CD4-positive, alpha-beta T cell treated with Interleukin-10 for 1 hour (primary cell): Measurements from ENCODE around the gene TENM4.

ENCODE experiments used
- DNase-seq: peaks from one replicate; pipeline ENCODE4 v3.0.0-alpha.2; 2020

The TENM4 gene

DNA sequence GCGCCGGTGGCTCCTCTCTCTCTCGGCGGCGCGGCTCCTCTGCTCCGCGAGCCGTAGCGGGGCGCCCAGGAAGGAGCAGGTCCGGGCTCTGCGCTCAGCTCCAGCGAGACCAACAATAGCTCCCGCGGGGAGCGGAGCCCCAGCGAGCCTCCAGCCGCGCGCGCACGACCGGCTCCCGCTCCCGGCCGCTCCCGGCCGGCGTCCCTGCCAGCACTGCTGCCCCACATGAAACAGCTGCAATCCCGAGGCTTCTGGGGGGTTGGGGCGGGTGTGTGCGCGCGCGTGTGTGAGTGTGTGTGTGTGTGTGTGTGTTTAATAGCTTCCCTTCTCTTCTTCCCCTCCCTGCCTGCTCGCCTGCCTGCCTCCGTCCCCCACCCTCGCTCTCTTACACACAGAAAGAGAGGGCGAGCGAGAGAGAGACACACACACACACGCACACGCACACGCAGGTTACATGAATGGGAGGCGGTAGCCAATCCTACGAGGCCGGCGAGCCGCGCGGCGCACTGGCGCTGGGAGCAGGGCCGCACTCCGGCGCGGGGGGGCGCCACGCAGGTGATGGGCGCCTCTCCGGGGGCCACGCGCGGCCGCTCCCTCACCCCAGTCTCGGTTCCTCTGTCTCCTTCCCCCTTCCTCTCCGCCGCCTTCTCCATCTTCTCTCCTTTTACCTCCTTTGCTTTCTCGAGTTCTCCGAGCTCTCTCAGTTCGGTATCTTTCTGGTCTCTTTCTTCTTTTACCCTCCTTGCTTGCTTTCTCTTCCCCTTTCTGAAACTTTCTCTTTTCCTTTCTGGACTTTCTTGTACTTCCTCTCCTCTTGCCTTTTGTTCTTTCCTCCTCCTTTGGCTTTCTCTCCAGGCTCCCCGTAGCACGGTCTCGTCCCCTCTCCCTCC is at the start of gene TENM4:
Gene TENM4, minus strand, starts transcription at position 460 of the 890 bp plus-strand sequence. CDS start 371,086 bp downstream, outside the sequence.
- DNase-seq, result no peak

DNA sequence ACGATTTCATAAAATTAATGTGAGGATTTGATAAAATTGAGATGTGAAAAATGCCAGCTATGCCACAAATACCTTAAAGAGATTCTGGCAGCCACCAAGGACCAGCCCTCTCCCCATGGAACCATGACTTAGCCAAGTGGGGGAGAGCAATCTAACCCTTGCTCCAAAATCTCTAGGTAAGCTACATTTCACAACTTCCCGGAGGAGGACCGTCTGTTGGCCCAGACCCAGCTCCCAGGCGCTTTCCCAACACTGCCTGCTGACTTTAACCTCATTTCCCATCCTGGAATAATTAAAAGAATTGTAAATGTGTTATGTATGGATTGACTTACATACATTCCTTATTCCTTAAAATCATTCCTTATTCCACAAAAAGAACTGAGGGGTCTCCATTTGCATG is 47.5 kb upstream of the TENM4 start:
- DNase-seq, result no peak

DNA sequence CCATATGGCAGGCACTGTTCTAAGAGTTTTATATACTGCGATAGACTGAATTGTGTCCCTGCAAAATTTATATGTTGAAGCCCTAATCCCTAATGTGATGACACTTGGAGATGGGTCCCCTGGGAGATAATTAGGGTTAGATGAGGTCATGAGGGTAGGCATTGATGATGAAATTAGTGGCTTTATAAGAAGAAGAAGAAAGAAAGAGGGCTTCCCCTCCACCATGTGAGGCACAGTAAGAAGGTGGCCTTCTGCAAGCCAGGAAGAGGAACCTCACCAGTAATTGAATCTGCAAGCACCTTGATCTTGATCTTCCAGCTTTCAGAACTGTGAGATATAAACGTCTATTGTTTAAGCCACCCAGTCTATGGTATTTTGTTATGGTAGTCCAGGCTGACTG is 46.6 kb upstream of the TENM4 start:
- DNase-seq, result no peak

GRCh38 chr11:79486242-79486984 is 45.6 kb upstream of the TENM4 start:
- DNase-seq, result no peak

DNA sequence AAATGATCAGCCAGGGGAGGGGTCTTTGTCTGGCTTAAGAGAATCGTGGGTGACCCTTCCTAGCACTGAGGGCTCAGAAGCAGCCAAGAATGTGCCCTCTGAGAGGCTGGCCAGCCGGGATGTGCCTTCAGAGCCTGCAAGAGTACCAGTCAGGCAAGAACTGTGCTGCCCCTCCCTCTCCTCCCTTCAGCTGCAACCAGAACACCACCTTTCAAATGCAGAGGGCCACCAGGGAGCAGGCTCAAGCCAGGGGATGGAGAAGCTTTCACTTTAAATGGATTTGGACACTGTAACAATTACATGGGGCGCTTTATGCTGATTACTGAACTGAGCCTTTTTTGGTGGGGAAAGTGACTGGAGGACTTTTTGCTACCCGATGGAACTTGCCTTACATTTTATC is 44.9 kb upstream of the TENM4 start:
- no peak for DNase-seq

- DNase-seq, result no peak
Measured at GRCh38 chr11:79484872-79485271, 44.0 kb upstream of the TENM4 start.

DNA sequence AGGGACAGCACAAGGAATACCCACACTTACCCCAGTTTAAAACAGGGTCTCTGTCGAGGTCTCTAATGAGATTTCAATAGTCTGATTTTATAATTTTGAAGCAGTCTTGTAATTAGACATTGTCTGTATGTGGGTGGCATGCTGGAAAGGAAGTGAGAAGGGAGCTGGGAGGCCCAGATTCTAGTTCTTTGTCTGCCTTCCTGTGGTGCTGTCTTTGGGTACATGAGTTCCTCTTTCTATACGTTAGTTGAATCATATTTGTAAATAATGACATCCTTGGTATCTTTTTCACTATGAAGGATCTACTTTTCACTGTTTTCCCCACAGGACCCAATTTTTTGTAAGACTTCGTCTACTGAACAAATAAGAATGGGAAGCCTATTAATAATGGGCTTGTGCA is 42.0 kb upstream of the TENM4 start:
- DNase-seq, result no peak

GRCh38 chr11:79481795-79482194 is 41.0 kb upstream of the TENM4 start:
- no peak for DNase-seq

DNA sequence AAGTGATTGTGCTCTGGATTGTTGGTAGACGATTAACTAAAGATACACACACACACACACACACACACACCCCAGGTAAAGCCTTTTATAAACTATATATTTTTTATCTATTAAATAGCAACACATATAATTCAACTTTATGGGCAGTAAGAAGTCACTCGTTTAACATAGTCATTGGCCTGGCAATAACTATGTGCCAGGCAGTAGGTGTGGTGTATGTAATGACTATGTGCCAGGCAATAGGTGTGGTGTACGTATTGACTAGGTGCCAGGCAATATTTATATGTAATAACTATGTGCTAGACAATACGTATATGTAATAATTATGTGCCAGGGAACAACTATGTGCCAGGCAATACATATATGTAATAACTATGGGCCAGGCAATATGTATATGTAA is 40.0 kb upstream of the TENM4 start:
- DNase-seq, result no peak

DNA sequence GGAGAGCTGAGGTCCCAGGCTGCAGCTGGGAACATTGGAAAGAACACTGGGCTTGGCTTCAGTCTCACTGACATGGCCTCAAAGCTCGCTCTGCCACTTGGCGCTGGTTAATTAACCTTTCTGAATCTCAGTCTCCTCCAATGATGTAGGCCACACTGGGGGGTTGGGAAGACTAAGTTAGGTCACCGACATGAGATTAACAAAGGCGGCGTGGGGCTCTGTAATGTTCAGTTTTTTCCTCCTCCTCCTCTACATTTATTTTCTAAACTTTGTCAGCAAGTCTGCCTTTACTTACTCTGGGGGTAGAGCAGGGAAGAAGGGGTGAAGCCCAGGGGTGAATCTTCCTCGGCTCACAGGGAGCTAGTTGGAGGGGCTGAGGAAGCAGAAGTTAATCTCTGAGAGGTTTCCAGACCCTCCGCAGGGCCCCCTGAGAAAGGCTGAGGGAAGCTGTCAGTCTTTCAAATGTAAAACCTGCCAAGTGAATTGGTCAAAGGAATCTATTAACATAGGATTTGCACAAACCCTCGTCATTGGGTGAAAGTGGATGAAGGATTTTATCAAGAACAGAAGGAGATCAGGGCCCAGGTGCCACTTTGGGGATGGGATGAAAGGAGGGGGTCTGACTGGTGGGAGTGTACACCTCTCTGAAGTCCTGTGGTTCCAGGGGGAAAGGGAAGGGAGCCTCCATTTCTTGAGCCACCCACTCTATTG is 32.1 kb upstream of the TENM4 start:
- DNase-seq, result no peak

GRCh38 chr11:79471071-79471844 is 30.4 kb upstream of the TENM4 start:
- DNase-seq, result no peak

GRCh38 chr11:79470161-79470560 is 29.3 kb upstream of the TENM4 start:
- no peak for DNase-seq

- no peak for DNase-seq
Measured at GRCh38 chr11:79467761-79468160, 26.9 kb upstream of the TENM4 start.

DNA sequence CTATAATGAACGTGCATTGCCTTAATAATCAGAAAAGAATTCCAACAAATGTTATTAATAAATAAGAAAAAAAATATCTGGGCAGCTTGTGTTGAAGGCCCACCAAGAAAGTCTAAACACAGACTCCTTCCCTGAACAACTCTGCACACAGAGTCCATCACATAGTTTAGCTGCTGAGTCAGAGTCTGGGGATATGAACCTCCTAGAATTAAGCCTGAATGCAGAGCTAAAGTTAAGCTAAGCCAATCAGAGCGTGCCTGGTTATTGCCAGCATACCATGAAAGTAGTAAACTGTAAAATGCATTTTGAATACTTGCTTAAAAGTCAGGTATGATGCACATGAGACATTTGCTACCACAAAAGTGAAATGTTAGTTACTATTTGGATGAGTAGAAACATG is 25.6 kb upstream of the TENM4 start:
- no peak for DNase-seq

DNA sequence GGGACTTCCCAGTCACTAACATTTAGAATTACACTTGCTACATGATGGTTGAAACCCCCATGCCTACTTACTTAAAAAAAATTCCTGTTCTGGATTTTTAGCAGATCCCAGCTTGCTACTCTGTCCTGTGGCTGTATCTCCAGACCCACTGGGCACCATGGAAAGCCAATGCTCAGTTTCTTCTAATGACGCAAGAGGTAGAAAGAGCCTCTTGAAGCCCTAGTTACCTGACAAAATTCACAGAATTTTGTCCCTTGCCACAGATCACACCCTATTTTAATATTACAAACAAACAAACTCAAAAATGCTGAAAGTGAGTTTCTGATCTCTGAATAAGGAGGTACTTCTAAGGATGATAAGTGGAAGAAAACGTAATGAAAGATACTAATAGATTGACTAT is 24.3 kb upstream of the TENM4 start:
- DNase-seq, result no peak

- DNase-seq, result no peak
Measured at GRCh38 chr11:79461666-79462645, 21.1 kb upstream of the TENM4 start.

DNA sequence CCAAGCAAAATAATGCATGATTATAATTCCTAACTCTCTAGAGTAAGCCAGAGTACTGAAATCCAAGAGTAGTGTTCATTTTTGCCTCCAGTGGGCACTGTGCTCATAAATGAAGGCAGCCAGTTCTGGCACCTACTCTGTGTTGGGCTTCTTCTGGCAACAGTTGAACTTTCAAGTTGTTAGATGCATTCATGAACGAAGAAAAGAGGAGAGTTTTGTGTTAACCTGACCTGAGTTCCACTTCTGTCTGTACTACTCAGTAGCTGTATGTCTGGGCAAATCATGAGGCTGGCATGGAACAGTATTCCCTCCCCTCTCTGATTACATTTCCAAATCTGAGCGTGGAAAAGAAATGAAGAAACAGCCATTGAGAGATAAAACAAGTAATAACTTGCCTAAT is 20.3 kb upstream of the TENM4 start:
- no peak for DNase-seq

- DNase-seq, result no peak
Measured at GRCh38 chr11:79458709-79459108, 17.9 kb upstream of the TENM4 start.

GRCh38 chr11:79456501-79456900 is 15.7 kb upstream of the TENM4 start:
- no peak for DNase-seq

DNA sequence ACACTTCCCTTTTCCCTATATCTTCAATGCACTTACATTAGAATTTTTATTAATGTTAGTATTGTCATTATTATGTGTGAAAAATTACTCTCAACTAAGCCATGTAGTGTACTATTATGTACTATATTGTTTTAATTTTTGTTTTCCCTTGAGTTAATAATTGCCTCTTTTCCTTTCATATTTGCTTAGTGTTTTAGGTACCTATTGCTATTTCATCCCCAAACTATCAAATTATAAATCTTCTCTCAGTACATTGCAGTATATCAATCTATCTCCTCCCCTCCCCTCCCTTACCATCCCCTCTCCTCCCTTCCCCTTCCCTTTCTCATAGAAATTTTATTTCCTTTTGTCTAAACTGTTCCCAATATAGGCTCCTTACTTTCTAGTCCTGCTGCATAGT is 12.8 kb upstream of the TENM4 start:
- no peak for DNase-seq

- no peak for DNase-seq
Measured at GRCh38 chr11:79449040-79449439, 8.2 kb upstream of the TENM4 start.
